ENCODE results near the gene DCLK2.

The DCLK2 gene

GRCh38 chr4:150280081-150280895 lies 202.0 kb downstream of the DCLK2 start:
- no peak for DNase-seq

- no peak for DNase-seq
Observed at GRCh38 chr4:150280975-150281374, 202.7 kb downstream of the DCLK2 start.

- DNase-seq = no peak
Observed at GRCh38 chr4:150283689-150284088, 205.4 kb downstream of the DCLK2 start.

- no peak for DNase-seq
Observed at GRCh38 chr4:150286656-150287055, 208.4 kb downstream of the DCLK2 start.

GRCh38 chr4:150289198-150289597 lies 211.0 kb downstream of the DCLK2 start:
- no peak for DNase-seq

GRCh38 chr4:150289881-150290280 lies 211.6 kb downstream of the DCLK2 start:
- no peak for DNase-seq

- peak in 1 of 14 donors; percentile 4 for DNase-seq
Observed at GRCh38 chr4:150297861-150298474, 219.7 kb downstream of the DCLK2 start.

GRCh38 chr4:150299816-150300215 lies 221.6 kb downstream of the DCLK2 start:
- DNase-seq = no peak

- no peak for DNase-seq
Observed at GRCh38 chr4:150302553-150302952, 224.3 kb downstream of the DCLK2 start.

GRCh38 chr4:150305995-150306394 lies 227.8 kb downstream of the DCLK2 start:
- DNase-seq = no peak

GRCh38 chr4:150306719-150307118 lies 228.5 kb downstream of the DCLK2 start:
- no peak for DNase-seq
